ENCODE measurements around the gene GDPD4.

Gene GDPD4

DNA sequence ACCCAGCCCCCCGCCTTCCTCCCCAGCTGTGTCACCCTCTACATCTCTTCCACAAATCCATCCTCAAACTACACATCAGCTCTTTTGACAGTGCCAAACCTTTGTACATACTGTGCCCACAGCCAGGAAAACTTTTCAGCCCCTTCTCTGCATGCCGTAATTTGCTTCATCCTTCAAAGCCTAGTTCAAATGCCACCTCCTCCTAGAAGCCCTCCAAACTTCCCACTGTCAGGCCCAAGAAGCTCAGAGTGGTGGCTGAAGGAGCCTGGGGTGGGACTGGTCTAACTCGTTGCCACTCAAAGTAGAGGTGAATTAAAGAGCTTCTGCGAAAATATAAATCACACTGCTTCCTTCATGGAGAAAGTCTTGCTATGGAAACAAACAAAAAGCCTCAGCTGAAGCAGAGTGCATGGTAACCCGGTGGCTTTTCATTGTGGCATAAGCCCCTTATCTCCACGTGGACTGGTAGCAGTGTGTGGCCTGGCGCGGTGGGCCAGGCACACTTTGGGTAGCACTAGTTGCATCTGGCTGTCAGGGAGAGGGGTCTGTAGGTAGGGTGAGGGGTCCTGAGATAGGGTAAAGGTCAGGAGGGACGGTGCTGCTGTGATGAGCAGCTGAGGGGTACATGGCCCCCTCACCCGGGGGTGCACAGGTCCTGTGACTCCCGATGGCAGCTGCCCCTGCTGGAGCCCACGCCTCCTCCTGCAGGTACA, 96.6 kb downstream of the GDPD4 start:
- no peak for DNase-seq (ENCODE audit: low read depth)

DNA sequence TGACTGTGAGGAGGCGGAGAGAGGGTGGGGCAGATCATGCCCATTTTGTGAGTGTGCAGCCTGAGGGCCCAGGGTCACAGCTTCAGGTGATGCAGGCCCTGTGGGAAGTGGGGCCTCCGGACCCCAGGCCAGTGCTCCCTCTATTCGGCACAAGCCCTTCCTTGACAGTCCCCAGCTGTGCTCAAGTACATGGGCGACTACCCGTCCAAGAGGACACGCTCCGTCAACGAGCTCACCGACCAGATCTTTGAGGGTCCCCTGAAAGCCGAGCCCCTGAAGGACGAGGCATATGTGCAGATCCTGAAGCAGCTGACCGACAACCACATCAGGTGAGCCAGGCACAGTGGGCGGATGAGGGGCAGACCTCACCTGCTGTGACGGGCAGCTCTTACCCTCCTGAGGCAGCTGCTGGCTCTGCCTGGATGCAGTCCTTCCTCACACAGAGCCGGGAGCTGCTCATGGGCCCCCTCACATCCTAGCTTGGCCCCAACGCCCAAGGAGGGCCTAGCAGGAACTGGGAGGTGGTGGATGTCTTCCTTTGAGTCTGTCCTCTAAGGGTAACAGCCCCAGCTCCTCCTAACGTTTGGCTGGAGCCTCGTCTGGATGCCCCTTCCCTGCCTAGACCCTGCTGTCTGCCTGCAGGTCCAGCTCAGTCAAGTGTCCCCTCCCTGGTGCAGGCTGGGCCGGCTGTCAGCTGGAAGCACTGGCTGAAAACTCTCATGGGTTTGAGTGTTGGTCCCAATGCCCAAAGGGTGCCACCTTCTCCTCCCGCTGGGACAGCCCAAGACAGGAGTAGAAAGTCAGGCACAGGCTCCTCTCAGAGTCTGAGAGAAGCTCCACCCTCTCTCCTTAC, 97.4 kb downstream of the GDPD4 start:
- no peak for DNase-seq (ENCODE audit: low read depth)

DNA sequence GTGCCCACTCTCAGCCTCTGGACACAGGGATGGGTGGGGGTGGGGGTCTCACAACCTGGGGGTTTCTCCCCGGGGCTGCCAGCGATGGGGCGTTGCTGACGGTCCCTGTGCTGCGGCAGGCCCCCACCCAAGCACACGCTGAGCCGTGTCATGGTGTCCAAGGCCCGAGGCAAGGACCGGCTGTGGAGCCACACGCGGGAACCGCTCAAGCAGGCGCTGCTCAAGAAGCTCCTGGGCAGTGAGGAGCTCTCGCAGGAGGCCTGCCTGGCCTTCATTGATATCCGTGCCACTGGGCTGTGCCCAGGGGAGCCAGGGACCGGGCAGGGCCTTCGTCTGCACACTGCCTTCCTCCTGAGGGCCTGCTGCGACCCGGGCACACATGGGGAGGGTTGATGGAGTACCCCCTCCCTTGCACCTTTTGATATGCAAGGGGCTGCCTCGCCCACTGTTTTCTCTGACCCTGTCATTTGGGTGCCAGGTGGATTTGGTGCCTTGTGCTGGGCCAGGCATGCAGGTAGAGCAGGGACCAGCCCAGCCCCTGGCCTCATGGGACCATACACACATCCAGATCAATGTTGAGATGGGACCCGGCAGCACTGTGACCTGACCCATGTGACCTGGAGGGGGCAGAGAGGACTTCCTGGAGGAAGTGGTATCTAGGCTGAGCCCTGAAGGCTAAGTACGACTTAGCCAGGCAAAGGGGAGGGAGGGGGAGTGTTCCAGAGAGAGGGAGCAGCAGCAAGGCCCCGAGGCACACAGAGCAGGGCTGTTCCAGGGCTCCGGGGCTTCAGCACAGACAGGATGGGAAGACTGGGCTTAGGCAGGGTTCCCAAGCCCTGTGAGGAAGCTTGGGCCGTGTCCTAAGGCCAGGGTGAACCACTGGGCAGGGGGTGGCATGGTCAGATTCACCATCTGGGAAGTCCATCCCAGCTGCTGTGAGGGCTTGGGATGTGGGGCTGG, 98.3 kb downstream of the GDPD4 start:
- DNase-seq (ENCODE audit: low read depth): no peak

- DNase-seq (ENCODE audit: low read depth): no peak
Measured at GRCh38 chr11:77201991-77202841, 99.3 kb downstream of the GDPD4 start.

GRCh38 chr11:77201370-77201769, 100.1 kb downstream of the GDPD4 start:
- no peak for DNase-seq (ENCODE audit: low read depth)

GRCh38 chr11:77200351-77201268, 100.9 kb downstream of the GDPD4 start:
- DNase-seq (ENCODE audit: low read depth): no peak

DNA sequence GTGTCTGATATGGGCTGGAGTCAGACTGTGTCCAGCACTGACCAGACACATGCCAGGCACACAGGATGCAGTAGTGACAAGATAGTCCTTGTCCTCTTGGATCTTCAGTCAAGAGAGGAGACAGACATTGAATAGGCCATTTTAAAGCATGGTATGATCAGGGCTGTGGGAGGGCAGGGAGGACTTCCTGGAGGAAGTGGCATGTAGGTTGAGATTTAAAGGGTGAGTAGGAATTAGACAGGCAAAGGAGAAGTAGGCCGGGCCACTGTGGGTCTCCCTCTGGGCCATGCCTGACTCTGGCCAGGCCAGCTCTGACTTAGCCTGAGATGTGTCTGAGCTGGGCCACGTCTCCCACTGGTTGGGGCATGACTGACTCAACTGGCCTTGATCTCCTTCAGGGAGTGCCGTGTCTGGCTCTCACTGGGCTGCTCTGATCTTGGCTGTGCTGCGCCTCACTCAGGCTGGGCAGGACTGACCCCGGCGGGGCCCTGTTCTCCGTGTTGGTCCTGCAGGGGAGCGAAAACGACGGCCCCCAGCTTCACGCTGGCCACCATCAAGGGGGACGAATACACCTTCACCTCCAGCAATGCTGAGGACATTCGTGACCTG, 102.2 kb downstream of the GDPD4 start:
- DNase-seq (ENCODE audit: low read depth): no peak

DNA sequence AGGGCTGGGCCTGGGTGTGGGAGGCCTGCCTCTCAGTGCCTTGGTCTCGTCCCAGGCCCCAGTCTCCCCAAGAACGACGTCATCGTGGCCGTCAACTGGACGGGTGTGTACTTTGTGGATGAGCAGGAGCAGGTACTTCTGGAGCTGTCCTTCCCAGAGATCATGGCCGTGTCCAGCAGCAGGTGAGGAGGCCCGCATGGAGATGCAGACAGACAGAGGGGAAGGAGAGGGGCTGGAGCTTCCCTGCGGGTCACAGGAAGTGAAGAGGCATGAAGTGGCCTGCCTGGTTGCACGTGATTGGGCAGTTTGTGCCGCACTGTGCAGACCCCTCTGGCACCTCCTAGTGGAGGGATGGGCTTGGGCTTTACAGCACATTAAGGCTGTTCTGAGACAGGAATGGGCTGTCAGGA, 103.0 kb downstream of the GDPD4 start:
- no peak for DNase-seq (ENCODE audit: low read depth)

- DNase-seq (ENCODE audit: low read depth): no peak
Measured at GRCh38 chr11:77197626-77198320, 103.7 kb downstream of the GDPD4 start.

DNA sequence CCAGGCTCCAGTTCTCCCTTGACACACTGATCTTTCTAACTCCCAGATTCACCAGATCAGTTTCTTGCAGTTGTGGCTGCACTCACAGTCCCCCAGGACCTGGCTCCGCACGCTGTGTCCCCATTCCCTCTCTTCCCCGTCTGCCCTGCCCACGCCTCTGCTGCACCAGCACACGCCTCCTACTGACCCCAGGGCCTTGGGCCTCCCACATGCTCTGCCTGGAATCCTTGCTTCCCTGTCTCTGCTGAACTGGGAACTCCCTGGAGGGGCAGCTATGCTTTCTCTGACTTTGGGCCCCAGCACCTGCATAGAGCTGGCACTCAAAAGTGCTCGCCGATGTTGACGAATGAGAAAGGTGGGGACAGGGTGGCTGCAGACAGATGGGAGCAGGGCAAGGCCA, 104.5 kb downstream of the GDPD4 start:
- no peak for DNase-seq (ENCODE audit: low read depth)

- no peak for DNase-seq (ENCODE audit: low read depth)
Measured at GRCh38 chr11:77195071-77195755, 106.3 kb downstream of the GDPD4 start.

DNA sequence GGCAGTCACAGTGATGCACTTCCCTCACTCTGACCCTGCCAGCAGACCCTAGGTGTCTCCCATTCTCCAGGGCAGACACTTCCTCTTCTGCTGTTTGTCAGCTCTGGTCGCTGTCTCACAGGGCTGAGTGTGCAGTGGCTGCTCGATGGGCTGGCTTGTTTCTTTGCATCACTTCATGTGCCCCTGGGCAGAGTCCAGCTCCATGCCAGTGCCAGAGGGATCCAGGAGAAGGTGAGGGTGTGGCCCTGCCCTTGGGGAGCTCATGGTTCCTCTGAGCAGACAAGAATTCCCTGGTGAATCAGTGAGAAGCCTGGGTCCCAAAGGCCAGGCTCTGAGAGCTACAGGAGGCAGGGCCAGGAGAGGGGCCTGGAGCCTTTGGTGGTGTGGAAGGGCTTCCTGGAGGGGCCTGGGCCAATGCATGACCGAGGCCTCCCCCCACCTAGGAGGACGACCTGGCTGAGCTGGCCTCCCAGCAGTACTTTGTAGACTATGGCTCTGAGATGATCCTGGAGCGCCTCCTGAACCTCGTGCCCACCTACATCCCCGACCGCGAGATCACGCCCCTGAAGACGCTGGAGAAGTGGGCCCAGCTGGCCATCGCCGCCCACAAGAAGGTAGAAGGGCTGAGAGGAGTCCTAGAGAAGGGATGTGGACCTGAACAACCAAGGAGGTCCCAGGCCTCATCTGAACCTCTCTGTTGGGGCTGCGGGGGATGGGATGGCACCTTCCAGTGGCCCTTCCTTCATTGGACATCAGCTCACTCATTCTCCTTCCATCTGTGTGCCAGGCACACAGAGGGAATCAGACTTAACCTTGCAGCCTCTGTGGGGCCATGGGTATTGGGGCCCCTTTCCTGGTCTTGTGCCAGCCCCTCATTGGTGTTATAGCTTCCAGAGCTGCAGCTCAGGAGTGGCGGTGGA, 107.3 kb downstream of the GDPD4 start:
- no peak for DNase-seq (ENCODE audit: low read depth)

DNA sequence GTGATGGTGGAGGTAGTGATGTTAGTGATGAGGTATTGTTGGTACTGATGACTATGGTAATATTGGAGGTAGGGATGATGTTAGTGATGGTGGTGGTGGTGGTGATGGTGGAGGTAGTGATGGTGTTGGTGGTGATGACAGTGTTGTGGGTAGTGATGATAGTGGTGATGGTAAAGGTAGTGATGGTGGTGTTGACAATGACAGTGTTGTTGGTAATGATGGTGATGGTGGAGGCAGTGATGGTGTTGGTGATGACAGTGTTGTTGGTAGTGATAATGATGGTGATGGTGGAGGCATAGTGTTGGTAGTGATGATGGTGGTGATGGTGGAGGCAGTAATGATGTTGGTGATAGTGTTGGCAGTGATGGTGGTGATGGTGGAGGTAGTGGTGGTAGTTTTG, 108.3 kb downstream of the GDPD4 start:
- no peak for DNase-seq (ENCODE audit: low read depth)

DNA sequence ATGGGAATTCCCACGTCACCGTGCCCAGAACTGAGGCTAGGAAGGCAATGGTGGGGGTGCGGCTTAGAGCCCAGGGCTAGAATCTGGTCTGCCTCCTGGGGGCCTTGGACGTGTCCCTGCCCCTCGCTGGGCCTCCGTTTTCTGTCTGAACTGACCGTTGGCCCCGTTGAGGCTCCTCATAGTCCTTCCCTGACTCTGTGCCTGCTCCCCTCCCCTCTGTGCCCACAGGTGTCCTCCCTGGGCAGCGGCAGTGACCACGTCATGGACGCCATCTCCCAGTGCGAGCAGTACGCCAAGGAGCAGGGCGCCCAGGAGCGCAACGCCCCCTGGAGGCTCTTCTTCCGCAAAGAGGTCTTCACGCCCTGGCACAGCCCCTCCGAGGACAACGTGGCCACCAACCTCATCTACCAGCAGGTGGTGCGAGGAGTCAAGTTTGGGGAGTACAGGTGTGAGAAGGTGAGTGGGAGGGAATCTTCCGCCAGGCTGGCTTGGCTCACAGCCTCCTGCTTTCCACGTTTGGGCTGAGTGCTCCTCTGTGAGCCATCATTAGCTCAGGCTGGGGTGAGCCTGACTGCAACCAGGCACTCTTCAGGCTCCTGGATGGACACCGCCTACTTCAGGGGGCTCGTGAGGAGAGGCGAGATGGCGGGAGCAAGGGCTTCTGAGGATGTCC, 109.5 kb downstream of the GDPD4 start:
- peak; percentile 7 for DNase-seq (ENCODE audit: low read depth)

DNA sequence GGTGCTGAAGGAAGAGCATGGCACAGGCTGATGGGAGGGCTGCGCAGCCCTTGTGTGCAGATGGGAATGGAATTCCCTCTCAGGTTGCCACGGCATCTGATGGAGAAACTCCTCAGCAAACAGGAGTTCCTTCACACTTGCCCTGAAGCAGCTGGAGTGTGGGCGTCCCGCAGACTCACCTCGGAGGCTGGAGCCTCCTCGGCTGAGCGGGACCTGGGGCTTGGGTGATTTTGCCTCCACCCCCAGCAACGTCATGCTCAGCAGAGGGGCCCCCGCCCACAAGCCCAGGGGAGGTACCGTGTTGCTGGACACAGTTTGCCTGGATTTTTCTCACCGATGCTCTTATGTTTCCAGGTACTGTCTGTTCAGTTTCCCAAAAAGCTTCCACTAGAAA, 110.1 kb downstream of the GDPD4 start:
- no peak for DNase-seq (ENCODE audit: low read depth)

DNA sequence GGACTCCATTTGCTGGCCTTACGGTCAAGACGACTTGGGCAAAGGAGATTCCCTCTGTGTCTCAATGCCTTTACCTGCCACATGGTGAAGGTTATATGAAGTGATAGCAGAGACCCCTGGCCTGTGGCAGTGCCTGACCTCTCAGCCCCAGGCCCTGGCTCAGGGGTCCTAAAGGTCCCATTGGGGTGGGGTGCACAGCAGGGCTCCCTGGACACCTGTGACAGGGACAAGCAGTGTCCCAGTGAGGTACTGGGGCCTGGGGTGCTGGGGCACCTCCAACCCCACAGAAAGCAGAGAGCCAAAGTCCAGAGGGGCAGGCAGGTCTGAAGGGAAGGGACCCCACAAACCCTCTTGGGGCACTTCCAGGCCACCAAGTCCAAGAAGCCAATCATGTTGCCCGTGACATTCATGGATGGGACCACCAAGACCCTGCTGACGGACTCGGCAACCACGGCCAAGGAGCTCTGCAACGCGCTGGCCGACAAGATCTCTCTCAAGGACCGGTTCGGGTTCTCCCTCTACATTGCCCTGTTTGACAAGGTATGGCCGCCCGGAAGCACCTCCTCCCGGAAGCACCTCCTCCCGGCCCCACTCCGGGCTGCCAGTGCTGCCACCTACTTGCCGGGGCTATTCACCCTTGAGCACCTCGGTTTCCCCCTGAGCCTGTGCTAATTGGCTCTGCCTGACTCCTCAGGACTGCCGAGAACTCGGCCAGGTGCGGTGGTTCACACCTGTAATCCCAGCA, 111.0 kb downstream of the GDPD4 start:
- DNase-seq (ENCODE audit: low read depth): no peak
